GM19372 (cell line): ENCODE results near the gene PRRC2A.

Experiments
- ATAC-seq: cut with Tn5 transposase; IDR thresholded peaks from one replicate; pipeline ENCODE4 v1.9.1; 2021; ENCODE audit warnings: mild to moderate bottlenecking, low read depth, moderate library complexity; ENCODE audit not compliant: unreplicated experiment

PRRC2A gene

GRCh38 chr6:31663961-31664789 lies 43.7 kb downstream of the PRRC2A start:
- ATAC-seq, result no peak

- ATAC-seq, result no peak
Observed at GRCh38 chr6:31664790-31665500, 44.4 kb downstream of the PRRC2A start, which contains the start of gene GPANK1. GPANK1 (minus strand) TSS chr6:31664997; CDS start chr6:31664478, 519 bp downstream.

- ATAC-seq, result peak; percentile 85
Observed at GRCh38 chr6:31665501-31666336, 45.2 kb downstream of the PRRC2A start, which contains the start of gene CSNK2B. CSNK2B (plus strand) TSS chr6:31666080; CDS start chr6:31666832, 752 bp downstream.

- ATAC-seq, result no peak
Observed at GRCh38 chr6:31666337-31666965, 45.9 kb downstream of the PRRC2A start.

- ATAC-seq, result no peak
Observed at GRCh38 chr6:31669676-31670075, 49.2 kb downstream of the PRRC2A start, which contains the start of gene LY6G5B. LY6G5B (plus strand) TSS chr6:31669976; CDS start chr6:31670951, 975 bp downstream.

- no peak for ATAC-seq
Observed at GRCh38 chr6:31676322-31676903, 55.9 kb downstream of the PRRC2A start.

GRCh38 chr6:31676904-31677303 lies 56.4 kb downstream of the PRRC2A start:
- ATAC-seq, result no peak

GRCh38 chr6:31677955-31678354 lies 57.4 kb downstream of the PRRC2A start:
- ATAC-seq, result no peak

- ATAC-seq, result no peak
Observed at GRCh38 chr6:31680226-31681134, 60.0 kb downstream of the PRRC2A start, which contains the start of gene LY6G5C. LY6G5C (minus strand) TSS chr6:31681067; CDS start chr6:31680373, 694 bp downstream.

GRCh38 chr6:31681135-31681671 lies 60.7 kb downstream of the PRRC2A start:
- ATAC-seq, result no peak

- ATAC-seq, result no peak
Observed at GRCh38 chr6:31683591-31683990, 63.1 kb downstream of the PRRC2A start.

GRCh38 chr6:31686483-31686882 lies 66.0 kb downstream of the PRRC2A start:
- ATAC-seq, result no peak

- ATAC-seq, result no peak
Observed at GRCh38 chr6:31687321-31687720, 66.8 kb downstream of the PRRC2A start.
